HL-60/S4 treated with phorbol 12-myristate 13-acetate at 8.2 ng/mL for 4 days and 3 days (cell line): ENCODE data around the gene RUBCN.

Source experiments
- in situ Hi-C: fragments of 300-500 bp; cut with MboI; formaldehyde crosslinking; loops from 2 replicates; pipeline ENCODE4 v1.15.0; 2022; ENCODE audit warnings: low sequenced_read_pairs

The RUBCN gene

GRCh38 chr3:197736491-197737318 lies at the start of gene RUBCN:
Gene RUBCN (minus strand): TSS chr3:197736904. CDS start chr3:197736719, 185 bp downstream.
- in situ Hi-C loops = no loop called here

DNA sequence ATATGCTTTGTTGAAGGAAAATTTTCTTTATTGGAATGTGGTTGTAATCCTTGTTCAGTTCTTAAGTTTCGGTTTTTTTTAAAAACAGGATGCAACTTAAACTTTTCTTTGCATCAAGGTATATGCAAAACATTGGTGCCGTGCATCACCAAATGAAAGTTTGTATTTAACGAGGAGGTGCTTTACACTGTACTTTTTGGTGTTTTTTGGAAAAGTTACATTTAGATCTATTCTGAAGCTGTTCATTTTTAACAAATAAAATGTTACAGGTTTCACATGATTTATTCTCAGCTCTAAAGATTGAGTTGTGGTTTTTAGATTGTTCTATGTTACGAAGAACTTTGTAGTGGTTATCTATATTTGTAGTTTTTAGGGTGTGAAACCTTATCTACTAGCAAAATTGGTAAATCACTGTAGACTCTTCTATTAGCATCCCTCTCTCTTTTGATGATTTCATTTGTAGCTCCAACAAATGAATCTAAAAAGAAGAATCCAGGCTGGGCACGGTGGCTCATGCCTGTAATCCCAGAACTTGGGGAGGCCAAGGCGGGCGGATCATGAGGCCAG lies 47.4 kb upstream of the RUBCN start:
- in situ Hi-C loops = no loop called here

DNA sequence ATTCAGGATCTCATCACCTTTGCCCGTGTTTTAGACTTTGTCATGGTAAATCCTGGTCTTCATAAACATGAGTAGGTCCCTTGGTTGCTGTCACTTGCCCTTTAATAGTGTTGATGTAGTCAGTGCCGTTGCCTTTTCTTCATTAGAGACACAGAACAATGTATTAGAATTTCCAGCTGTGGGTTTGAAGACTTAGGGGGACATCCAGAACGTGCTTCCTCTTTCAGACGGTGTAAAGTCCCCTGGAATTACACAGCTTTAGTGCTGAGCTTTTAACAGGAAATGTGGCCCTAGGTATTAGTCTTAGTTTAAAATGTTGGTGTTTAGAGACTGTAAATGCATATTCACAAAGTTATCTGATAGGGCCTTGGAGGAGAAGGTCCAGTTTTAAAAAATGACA lies 45.5 kb upstream of the RUBCN start:
- in situ Hi-C loops = no loop called here

- in situ Hi-C loops = no loop called here
Measured at GRCh38 chr3:197775317-197775716, 38.6 kb upstream of the RUBCN start.

- in situ Hi-C loops = no loop called here
Measured at GRCh38 chr3:197761784-197762183, 25.1 kb upstream of the RUBCN start.

DNA sequence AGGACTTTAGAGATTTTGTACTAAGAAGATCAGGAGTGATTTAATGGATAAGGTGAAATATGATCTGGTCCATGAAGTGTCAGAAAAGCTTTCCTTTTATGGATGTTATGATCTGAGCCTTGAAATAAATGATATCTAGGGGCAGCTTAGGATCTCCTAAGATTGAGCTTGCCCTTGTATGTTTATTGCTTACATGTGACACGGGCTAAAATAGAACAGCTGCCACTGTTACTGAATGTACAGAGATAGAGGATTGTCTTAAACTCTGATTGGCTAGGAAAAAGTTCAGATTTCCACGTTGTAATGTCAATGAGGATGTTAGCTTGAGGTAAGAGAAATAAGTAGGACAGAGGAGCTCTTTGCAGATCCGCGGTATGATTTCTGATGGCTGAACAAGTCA lies 21.8 kb upstream of the RUBCN start:
- in situ Hi-C loops = no loop called here

- in situ Hi-C loops = no loop called here
Measured at GRCh38 chr3:197756704-197757103, 20.0 kb upstream of the RUBCN start.

- in situ Hi-C loops = no loop called here
Measured at GRCh38 chr3:197753263-197753662, 16.6 kb upstream of the RUBCN start.

- in situ Hi-C loops = no loop called here
Measured at GRCh38 chr3:197752107-197752506, 15.4 kb upstream of the RUBCN start.

- in situ Hi-C loops = no loop called here
Measured at GRCh38 chr3:197750858-197751737, 14.4 kb upstream of the RUBCN start.

DNA sequence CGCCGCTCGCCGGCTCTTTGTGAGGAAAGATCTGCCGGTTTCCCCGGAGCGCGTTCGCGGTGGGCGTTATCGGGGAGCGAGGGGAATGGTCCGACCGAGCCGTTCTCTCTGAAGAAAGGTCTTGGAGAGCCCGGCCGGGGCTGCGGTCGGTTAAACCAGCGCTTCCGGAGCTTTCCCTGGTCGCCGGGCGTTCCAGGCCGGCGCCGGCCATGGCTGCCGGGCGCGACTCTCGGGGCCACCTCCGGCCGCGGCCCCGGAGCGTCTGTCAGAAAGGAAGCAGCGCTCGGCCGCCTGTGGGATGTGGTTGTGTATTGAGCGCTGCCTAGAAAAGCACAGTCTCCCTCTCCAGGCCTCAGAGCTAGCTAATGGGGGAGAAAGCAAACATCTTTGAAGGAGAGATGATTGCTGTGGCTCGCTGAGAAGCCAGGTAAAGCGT lies 13.7 kb upstream of the RUBCN start:
- in situ Hi-C loops = no loop called here

GRCh38 chr3:197749601-197750395 lies 13.1 kb upstream of the RUBCN start, which contains the start of gene FYTTD1:
Gene FYTTD1 (plus strand): TSS chr3:197749883. CDS start chr3:197749972, 89 bp downstream.
- in situ Hi-C loops = no loop called here

DNA sequence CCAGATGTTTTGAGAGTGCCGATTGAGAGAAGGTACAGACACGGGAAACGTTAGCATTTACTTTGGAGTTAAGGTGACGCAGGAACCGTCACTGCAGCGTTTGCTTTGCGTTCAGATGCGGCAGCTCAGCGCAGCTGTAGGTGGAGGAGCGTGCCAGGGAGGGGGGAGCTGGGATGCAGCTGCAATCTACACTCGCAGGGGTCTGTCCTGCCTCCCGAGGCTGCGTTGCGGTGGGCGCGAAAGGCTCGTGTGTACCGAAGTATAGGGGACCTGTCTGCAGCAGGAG lies 12.6 kb upstream of the RUBCN start:
- in situ Hi-C loops = no loop called here

GRCh38 chr3:197748597-197749314 lies 12.1 kb upstream of the RUBCN start:
- in situ Hi-C loops = no loop called here

DNA sequence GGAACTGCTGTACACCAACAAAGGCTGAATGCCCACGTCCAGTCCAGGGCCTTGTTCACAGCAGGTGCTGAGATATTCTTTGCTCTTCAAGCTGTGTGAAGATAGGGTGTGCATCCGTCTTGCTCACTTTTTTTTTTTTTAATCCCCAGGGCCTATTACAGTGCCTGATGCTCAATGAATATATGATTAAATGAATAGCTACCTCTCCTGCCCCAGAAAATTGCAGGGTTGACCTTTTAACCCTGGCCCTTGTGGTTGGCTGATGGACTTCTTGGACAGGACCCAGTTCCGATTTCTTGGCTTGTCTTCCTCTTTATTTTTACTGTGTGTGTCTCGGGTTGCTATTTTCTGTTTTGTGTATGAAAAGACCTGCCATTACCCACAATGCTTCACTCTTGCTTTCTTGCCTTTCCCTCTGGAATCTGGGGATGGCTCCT lies 10.1 kb upstream of the RUBCN start:
- in situ Hi-C loops = no loop called here

DNA sequence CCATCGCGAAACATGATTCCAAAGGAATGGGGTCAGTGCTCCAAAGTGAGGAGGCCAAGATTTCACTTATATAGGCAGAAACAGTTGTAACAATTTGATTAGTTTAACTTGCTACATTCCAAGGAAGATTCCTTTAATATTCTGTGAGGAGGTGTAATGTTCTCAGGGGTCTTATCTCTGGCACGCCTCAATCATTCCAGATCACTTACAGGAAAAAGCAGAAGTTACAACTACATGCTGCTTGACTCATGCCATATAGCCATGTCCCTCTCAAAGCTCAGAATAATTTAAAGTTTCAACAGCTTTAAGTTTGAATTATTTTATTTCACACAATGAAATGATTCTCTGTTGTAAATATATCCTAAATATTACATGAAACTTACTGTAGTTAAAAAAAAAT lies 9.5 kb upstream of the RUBCN start:
- in situ Hi-C loops = no loop called here

- in situ Hi-C loops = no loop called here
Measured at GRCh38 chr3:197742787-197743186, 6.1 kb upstream of the RUBCN start.

GRCh38 chr3:197737749-197738462 lies 1.2 kb upstream of the RUBCN start:
- in situ Hi-C loops = no loop called here

- in situ Hi-C loops = no loop called here
Measured at GRCh38 chr3:197737319-197737649, 580 bp upstream of the RUBCN start.
